Measurements from ENCODE around the gene ZNF768. TPM values are rescaled to one million over a fixed set of nuclear protein-coding genes. Genes with fewer than 3 reads are reported as not detected.

The ZNF768 gene
- total and polyA plus RNA-seq, 2 of the 13 experiments (the other 11 are each of a cell fraction or from before 2014, with no cell fraction given): 26.7 to 34.4 TPM

DNA sequence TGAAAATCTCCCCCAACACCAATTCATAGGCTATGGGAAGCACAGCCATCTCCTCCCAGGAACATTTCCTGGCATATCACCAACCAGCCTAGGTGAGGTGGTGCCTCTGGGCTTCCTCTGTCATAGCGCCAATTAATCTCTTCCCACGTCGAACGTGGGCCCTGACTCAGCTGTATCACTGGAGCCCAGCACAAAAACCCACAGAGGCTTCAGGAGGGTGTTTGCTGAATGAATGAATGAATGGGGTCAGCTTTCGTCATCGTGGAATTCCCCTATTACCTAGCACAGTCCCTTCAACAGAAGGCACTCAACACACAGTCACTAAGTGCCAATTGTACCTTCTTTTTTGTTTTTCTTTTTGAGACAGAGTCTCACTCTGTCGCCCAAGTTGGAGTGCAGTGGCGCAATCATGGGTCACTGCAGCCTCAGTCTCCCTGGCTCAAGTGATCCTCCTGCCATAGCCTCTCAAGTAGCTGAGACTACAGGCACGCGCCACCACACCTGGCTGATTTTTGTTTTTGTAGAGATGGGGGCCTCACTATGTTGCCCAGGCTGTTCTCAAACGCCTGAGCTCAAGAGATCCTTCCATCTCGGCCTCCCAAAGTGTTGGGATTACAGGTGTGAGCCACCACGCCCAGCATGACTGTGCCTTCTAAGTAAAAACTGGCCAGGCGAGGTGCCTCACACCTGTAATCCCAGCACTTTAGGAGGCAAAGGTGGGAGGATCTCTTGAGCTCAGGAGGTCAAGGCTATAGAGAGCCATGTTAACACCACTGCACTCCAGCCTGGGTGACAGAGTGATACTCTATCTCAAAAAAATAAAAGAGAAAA lies 41.0 kb upstream of the ZNF768 start (continued):
- TF ChIP-seq, protein P1, sequence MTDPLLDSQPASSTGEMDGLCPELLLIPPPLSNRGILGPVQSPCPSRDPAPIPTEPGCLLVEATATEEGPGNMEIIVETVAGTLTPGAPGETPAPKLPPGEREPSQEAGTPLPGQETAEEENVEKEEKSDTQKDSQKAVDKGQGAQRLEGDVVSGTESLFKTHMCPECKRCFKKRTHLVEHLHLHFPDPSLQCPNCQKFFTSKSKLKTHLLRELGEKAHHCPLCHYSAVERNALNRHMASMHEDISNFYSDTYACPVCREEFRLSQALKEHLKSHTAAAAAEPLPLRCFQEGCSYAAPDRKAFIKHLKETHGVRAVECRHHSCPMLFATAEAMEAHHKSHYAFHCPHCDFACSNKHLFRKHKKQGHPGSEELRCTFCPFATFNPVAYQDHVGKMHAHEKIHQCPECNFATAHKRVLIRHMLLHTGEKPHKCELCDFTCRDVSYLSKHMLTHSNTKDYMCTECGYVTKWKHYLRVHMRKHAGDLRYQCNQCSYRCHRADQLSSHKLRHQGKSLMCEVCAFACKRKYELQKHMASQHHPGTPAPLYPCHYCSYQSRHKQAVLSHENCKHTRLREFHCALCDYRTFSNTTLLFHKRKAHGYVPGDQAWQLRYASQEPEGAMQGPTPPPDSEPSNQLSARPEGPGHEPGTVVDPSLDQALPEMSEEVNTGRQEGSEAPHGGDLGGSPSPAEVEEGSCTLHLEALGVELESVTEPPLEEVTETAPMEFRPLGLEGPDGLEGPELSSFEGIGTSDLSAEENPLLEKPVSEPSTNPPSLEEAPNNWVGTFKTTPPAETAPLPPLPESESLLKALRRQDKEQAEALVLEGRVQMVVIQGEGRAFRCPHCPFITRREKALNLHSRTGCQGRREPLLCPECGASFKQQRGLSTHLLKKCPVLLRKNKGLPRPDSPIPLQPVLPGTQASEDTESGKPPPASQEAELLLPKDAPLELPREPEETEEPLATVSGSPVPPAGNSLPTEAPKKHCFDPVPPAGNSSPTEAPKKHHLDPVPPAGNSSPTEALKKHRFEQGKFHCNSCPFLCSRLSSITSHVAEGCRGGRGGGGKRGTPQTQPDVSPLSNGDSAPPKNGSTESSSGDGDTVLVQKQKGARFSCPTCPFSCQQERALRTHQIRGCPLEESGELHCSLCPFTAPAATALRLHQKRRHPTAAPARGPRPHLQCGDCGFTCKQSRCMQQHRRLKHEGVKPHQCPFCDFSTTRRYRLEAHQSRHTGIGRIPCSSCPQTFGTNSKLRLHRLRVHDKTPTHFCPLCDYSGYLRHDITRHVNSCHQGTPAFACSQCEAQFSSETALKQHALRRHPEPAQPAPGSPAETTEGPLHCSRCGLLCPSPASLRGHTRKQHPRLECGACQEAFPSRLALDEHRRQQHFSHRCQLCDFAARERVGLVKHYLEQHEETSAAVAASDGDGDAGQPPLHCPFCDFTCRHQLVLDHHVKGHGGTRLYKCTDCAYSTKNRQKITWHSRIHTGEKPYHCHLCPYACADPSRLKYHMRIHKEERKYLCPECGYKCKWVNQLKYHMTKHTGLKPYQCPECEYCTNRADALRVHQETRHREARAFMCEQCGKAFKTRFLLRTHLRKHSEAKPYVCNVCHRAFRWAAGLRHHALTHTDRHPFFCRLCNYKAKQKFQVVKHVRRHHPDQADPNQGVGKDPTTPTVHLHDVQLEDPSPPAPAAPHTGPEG (CRISPR knock-in tag; IDR thresholded peaks at IDR 0.05): no peak
- TF ChIP-seq, protein P2, sequence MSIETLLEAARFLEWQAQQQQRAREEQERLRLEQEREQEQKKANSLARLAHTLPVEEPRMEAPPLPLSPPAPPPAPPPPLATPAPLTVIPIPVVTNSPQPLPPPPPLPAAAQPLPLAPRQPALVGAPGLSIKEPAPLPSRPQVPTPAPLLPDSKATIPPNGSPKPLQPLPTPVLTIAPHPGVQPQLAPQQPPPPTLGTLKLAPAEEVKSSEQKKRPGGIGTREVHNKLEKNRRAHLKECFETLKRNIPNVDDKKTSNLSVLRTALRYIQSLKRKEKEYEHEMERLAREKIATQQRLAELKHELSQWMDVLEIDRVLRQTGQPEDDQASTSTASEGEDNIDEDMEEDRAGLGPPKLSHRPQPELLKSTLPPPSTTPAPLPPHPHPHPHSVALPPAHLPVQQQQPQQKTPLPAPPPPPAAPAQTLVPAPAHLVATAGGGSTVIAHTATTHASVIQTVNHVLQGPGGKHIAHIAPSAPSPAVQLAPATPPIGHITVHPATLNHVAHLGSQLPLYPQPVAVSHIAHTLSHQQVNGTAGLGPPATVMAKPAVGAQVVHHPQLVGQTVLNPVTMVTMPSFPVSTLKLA (IDR thresholded peaks at IDR 0.05): no peak
- TF ChIP-seq, protein P3, sequence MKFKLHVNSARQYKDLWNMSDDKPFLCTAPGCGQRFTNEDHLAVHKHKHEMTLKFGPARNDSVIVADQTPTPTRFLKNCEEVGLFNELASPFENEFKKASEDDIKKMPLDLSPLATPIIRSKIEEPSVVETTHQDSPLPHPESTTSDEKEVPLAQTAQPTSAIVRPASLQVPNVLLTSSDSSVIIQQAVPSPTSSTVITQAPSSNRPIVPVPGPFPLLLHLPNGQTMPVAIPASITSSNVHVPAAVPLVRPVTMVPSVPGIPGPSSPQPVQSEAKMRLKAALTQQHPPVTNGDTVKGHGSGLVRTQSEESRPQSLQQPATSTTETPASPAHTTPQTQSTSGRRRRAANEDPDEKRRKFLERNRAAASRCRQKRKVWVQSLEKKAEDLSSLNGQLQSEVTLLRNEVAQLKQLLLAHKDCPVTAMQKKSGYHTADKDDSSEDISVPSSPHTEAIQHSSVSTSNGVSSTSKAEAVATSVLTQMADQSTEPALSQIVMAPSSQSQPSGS (CRISPR knock-in tag; IDR thresholded peaks at IDR 0.05): no peak
- 0 out of 2 replicates have a peak, but pooled peaks have one; percentile 35 for TF ChIP-seq ZMYM3 (CRISPR knock-in tag; IDR thresholded peaks at IDR 0.05)

Measured in HepG2 (cell line).